ENCODE measurements around the gene SLC25A24.

The SLC25A24 gene

DNA sequence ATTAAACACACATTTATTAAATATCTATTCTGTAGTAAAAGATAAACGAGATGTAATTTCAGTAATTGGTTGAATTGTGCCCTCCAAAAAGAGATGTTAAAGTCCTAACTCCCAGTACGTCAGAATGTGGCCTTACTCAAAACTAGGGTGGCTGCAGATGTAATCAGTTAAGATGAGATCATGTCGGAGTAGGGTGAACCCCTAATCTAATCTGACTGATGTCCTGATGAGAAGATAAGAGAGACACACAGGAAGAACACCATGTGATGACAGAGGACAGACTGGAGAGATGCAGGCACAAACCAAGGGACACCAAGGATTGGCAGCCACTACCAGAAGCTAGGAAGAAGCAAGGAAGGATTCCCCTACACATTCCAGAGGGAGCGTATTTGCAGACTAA, 104.1 kb downstream of the SLC25A24 start:
- no peak for DNase-seq

DNA sequence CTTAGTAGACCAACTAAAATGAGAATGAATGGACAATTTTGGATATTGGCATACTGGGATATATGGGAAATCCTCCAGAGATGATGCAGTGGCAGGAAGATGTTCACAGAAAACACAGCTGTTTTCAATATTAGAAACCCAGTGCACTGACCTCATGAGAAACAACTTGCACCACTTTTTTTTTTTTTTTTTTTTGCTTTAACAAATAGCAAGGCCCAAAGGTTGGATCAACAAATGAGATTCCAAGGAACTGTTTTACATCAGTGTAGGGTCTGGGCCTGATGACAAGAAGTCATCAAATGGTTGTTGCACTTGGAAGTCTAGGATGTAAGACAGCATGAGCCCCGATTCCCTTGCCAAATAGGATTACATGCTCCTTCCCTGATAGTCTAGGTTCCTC, 110.7 kb downstream of the SLC25A24 start:
- no peak for DNase-seq

- no peak for DNase-seq
These were observed 114.5 kb downstream of the SLC25A24 start for GRCh38 chr1:108085628-108086027.

GRCh38 chr1:108084866-108085477, 115.2 kb downstream of the SLC25A24 start:
- DNase-seq: no peak
